Measurements from ENCODE around the gene ELN.
"Not testable (repeated sequence)": the region's sequence is repeated elsewhere in the genome, so short reads cannot be mapped to it uniquely, and the experiment has no call there.

The ELN gene

GRCh38 chr7:74002474-74003017 is 25.4 kb upstream of the ELN start:
- peak; percentile 11 to 70 for DNase-seq

- DNase-seq, result peak in 1 of 2 donors; percentile 26
Measured at GRCh38 chr7:74003621-74004020, 24.4 kb upstream of the ELN start.

GRCh38 chr7:74006032-74006431 is 21.9 kb upstream of the ELN start:
- no peak for DNase-seq

DNA sequence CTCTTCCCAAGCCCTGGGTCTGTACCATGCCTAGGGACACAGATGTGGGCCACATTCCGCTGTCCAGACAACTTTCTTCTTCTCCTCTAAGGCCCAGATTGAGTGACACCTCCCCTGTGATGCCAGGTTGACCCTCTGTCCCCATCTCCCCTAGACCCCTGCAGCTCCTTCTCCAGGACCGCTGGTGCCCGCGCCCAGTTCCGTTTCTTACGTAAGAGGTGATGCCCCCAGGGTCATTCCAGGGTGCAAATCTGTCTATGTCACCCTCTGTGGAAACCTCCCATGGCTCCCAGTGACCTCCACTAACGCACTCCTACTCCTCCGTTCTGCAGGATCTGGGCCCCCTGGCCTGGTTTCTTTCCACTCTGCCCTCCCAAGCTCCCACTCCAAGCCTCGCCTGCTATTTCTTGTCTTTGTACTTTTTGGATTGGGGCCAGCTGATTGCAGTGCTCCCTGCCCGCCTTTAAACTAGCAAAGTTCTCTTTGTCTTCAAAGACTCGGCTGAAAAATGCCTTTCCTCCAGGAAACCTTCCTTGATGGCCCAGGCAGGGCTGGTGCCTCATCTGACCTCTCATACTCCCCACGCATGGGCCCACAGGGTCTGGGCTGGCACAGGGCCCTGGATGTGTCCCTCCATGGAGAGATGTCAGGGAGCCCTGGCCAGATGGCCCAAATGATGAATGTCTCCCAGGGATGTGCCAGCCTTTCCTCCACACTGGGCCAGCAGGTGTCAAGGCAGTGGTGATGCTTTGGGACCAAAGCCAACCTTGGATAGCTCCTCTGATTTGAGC is 21.3 kb upstream of the ELN start:
- no peak for DNase-seq

DNA sequence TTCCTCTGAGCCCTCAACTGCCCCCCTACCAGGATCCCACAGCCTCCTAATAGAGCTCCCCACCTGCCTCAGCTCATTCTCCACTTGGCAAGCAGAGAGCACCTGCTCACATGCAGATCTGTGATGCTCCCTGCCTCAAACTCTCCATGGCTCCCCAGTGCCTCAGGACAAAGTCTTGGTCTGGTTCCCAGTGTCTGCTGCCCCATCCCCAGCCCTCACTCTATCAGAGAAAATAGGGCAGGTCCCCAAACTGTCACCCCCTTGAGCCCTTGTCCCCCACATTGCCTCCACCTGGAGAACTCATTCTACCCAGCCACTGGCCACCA is 20.8 kb upstream of the ELN start:
- DNase-seq, result no peak

- DNase-seq, result no peak
Measured at GRCh38 chr7:74008687-74009086, 19.3 kb upstream of the ELN start.

- DNase-seq, result no peak
Measured at GRCh38 chr7:74009719-74010118, 18.3 kb upstream of the ELN start.

GRCh38 chr7:74010407-74010806 is 17.6 kb upstream of the ELN start:
- DNase-seq, result no peak

DNA sequence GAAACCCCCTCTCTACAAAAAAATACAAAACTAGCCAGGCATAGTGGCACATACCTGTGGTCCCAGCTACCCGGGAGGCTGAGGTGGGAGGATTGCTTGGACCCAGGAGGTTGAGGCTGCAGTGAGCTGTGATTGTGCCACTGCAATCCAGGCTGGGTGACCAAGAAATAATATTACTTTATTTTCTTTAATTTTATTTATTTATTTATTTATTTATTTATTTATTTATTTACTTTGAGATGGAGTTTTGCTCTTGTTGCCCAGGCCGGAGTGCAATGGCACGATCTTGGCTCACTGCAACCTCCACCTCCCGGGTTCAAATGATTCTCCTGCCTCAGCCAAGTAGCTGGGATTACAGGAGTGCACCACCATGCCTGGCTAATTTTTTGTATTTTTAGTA is 16.6 kb upstream of the ELN start:
- not testable (repeated sequence) for DNase-seq

- DNase-seq, result no peak
Measured at GRCh38 chr7:74012842-74013249, 15.1 kb upstream of the ELN start.

DNA sequence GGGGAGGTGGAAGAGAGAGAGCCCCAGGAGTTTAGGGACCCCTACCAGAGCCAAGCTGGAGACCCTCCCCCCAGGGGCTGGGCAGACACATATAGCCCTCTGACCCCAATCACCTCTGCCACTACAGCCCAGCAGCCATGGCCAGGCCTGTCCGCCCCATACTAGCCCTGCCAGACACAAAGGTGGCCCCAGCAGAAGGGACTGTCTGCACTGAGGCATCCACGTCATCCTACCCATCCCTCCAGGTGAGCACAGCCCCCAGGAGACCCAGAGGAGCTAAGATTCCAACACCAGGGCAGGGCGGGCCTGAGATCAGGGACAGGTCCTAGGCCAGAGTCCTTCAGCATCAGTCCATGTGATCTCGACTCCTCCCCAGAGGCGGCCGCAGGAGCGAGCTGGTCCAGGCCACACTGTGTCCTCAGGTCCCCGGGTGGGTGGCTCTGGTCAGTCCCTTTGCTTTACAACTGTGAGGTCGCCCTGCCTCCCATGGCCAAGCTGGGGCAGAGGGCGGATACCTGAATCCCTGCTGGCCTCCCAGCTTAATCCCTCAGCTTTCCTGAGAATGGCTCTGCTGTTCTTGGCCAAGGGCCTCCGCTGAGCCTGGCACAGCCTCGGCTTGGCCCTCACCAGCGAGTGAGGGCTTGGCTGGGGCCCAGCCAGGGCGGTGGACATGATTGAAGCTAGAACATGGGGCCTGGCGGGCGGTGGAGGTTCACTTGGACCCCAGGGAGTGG is 14.3 kb upstream of the ELN start:
- no peak for DNase-seq

- DNase-seq, result no peak
Measured at GRCh38 chr7:74014931-74015330, 13.0 kb upstream of the ELN start.

- no peak for DNase-seq
Measured at GRCh38 chr7:74015670-74016069, 12.3 kb upstream of the ELN start.

- DNase-seq, result no peak
Measured at GRCh38 chr7:74017125-74017524, 10.8 kb upstream of the ELN start.

DNA sequence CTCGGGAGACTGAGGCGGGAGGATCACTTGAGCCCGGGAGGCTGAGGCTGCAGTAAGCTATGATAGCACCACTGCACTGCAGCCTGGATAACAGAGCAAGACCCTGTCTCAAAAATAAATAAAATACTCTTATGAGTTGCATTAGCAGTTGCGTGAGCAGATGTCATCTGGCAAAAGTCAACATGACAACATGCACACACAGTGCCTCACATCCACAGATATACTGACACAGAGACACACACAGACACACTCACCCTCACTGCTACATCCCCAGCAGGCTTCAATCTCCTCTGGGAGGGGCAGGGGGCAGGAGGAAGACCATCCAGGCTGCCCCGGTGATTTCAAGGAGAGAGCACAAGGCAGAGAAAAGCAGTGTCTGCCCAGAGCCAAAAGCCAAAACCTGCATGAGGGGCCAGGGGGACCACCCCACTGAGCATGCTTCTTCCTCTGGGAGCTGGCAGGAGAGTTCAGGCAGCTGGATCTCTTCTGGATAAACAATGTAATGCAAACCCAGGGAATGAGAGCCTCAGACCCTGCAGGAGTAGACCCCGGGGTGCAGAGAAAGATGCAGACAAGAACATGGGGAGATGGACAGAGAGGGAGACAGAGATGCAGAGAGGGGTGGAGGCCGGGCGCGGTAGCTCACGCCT is 9.6 kb upstream of the ELN start:
- DNase-seq, result no peak

DNA sequence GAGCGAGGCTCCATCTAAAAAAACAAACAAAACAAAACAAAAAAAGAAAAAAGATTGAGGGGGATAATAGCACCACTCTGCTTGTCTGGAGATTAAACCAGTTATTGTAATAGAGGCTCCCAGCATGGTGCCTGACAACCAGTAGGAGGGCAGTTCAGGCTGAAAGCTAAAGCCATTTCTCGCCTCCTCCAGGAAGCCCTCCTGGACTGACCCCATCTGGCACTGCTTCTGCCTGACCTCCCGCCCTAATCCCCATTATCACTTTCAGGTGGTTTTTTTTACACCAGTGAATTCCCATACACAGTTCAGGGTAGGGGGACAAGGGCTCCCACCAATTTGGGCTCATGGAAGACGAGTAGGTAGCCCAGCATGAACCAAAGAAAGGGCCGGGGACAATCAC is 8.8 kb upstream of the ELN start:
- DNase-seq, result no peak

GRCh38 chr7:74020390-74020789 is 7.6 kb upstream of the ELN start:
- DNase-seq, result no peak

DNA sequence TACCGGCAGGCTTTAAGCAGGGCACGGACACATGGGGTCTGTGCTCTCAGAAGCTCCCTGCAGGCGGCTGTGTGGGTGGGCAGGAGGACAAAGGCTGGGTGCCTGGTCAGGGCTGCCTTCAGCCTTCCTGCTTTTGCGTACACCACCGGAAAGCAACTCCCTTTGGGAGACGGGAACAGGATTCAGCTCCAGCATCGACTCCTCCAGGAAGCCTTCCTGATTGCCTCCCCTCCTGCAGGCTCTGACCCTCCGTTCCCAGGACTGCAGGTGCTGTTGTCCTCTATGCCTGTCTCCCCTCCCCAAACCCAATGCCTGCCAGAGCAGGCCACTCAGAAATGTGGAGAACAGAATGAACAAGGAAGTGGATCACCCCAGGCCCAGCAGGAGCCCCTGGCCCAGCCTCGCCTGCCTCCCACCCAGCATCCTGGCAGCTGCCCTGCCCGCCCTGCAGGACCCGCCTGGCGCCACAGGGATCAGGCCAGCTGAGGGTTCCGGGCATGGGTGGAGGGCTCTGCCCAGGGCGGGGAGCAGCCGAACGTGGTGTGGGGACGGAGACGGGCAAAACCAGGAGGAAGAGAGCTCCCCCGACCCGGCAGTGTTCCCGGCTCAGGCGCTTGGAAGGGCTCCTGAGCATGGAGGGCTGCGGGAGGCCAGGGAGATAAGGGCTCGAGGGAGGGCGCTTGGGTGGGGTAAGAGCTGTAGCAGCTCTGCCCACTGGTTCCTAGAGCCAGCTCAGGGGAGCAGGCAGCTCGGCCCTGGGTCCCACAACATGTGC is 6.2 kb upstream of the ELN start:
- no peak for DNase-seq

DNA sequence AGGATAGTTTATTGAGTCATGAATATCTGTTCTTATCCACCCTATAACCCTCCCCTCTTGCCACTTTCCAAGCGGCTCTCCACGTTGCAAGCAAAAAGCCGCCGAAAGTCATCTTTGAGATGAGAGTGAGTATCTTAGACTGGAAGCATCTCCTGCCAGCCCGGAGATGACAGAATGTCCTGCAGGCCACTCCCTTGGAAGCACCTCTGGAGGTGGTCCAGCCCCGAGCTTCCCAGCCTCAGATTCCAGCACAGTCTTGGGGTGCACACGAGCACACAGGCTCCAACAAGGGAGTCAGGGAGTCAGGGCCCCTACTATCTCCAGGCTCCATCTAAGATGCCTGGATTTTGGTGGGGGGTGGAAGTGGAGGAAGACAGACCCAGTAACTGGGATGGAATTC is 5.5 kb upstream of the ELN start:
- DNase-seq, result no peak

DNA sequence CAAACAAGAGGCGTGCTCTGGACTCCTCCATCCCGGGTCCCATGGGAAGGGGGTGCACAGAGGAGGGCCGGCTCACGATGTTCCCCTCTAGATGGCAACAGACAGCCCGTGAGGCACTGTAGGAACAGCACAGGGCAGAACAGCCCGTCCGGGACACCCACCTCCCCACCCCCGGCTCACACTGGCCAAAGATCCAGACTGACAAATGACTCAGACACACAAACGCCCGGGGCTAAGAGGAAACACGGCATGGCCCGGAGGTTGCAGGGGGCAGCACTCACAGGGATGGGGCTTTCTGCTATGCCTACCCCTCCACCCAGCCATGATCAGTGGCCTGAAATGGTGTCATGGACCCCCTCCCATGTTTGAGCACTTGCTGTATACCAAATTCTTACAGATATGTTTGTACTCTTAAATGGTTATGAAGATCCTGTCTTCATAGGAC is 4.9 kb upstream of the ELN start:
- no peak for DNase-seq

DNA sequence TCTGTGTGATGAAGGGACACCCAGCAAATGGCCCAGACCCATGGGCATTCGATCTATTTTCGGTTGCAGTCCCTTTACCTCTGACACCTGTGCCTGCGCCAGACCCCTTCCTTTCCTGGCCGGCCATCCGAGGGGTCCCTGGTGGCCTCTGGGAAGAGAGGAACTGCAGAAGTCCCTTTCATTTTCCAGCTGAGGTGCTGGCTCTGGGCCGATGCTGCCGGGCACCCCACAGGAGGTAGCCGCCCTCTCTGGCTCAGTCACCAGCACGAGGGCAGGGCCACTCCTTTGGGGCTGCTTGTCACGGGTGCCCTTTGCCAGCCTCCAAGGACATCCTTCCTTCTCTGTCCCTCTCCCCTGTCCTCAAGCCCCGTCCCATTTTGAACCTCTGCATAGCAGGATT is 4.2 kb upstream of the ELN start:
- DNase-seq, result no peak

DNA sequence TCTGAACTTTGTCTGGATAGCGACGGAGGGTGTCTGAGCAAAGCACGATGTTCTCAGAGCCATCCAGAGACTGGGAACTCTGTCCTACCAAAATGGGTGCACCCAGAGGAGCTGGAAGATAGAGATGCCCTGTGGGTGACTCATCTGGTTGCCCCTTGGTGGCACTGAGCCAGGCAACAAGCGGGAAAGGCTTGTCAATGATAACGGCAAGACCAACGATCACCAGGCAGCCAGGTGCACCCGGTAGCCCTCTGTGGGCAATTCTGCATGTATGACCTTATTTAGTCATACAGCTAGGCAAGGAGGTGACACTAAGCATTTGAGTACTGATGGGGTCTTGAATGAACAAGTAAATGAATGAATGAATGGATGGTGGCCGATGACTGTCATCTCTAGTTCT is 2.8 kb upstream of the ELN start:
- DNase-seq, result no peak

GRCh38 chr7:74025730-74026129 is 2.2 kb upstream of the ELN start:
- no peak for DNase-seq

Data from CD4-positive, alpha-beta T cell treated with Interleukin-1 beta for 1 hour (primary cell).